ENCODE data around the gene HNRNPCL2. TPM values are rescaled to one million over a fixed set of nuclear protein-coding genes. Genes with fewer than 3 reads are reported as not detected.
"Not testable (repeated sequence)": the region's sequence is repeated elsewhere in the genome, so short reads cannot be mapped to it uniquely, and the experiment has no call there.

HNRNPCL2 gene
- total RNA-seq, result not detected

- H3K4me3 ChIP-seq (replicated peaks in 1 of 3); intact Hi-C loops (cut with DNase I); H3K36me3 ChIP-seq; H3K4me1 ChIP-seq; DNase-seq; H3K9me3 ChIP-seq; H3K27ac ChIP-seq; H3K27me3 ChIP-seq: not testable (repeated sequence)
- 96 to 97% methylated on average over 6 of the region's 6 CpGs for WGBS, 2 donors
These were observed at the start of gene HNRNPCL2 for GRCh38 chr1:13116754-13117153. TSS of gene HNRNPCL2 (minus strand) at chr1:13116854. CDS start at chr1:13116400, 454 bp downstream.

- H3K4me1 ChIP-seq; H3K27ac ChIP-seq; H3K9me3 ChIP-seq; DNase-seq; H3K4me3 ChIP-seq (replicated peaks in 1 of 3); intact Hi-C loops (cut with DNase I); H3K36me3 ChIP-seq; H3K27me3 ChIP-seq: not testable (repeated sequence)
- WGBS, 2 donors, result no CpG with 5 or more reads among the region's 8 CpGs
These were observed 48.9 kb upstream of the HNRNPCL2 start, which contains the start of gene HNRNPCL4 for GRCh38 chr1:13165531-13165930. TSS of gene HNRNPCL4 (minus strand) at chr1:13165631. CDS start at chr1:13165467, 164 bp downstream.

- H3K27me3 ChIP-seq; H3K4me3 ChIP-seq (replicated peaks in 1 of 3); H3K36me3 ChIP-seq; DNase-seq; H3K27ac ChIP-seq; H3K9me3 ChIP-seq; intact Hi-C loops (cut with DNase I); H3K4me1 ChIP-seq: not testable (repeated sequence)
- WGBS, 2 donors, result 80% methylated on average over 1 of the region's 5 CpGs; no CpG with 5 or more reads in 1 of the 2 donors
These were observed 39.3 kb upstream of the HNRNPCL2 start, which contains the start of gene PRAMEF26 for GRCh38 chr1:13155909-13156308. TSS of gene PRAMEF26 (minus strand) at chr1:13156009. CDS start at chr1:13153095, 2,914 bp downstream.

GRCh38 chr1:13070474-13070873, 46.2 kb downstream of the HNRNPCL2 start, which contains the start of gene PRAMEF25:
TSS of gene PRAMEF25 (plus strand) at chr1:13070774. CDS start at chr1:13073694, 2,920 bp downstream.
- H3K4me1 ChIP-seq; H3K4me3 ChIP-seq (replicated peaks in 1 of 3); H3K36me3 ChIP-seq; H3K27me3 ChIP-seq; DNase-seq; H3K27ac ChIP-seq; intact Hi-C loops (cut with DNase I); H3K9me3 ChIP-seq: not testable (repeated sequence)
- WGBS, 2 donors, result no CpG with 5 or more reads among the region's 4 CpGs

Other genes starting within 250 kb of the HNRNPCL2 start
- gene PRAMEF4, start 230.7 kb downstream of the HNRNPCL2 start, total RNA-seq, result not detected
- gene PRAMEF10, start 218.6 kb downstream of the HNRNPCL2 start, total RNA-seq, result not detected
- gene PRAMEF7, start 200.2 kb downstream of the HNRNPCL2 start, total RNA-seq, result not detected
- not detected for gene PRAMEF6, start 169.3 kb downstream of the HNRNPCL2 start, total RNA-seq
- not detected for gene PRAMEF27, start 60.3 kb downstream of the HNRNPCL2 start, total RNA-seq
- not detected for gene HNRNPCL3, start 56.1 kb downstream of the HNRNPCL2 start, total RNA-seq
- not detected for gene PRAMEF25, start 46.1 kb downstream of the HNRNPCL2 start, total RNA-seq
- not detected for gene PRAMEF26, start 39.2 kb upstream of the HNRNPCL2 start, total RNA-seq
- not detected for gene HNRNPCL4, start 48.8 kb upstream of the HNRNPCL2 start, total RNA-seq
- gene PRAMEF9, start 55.0 kb upstream of the HNRNPCL2 start, total RNA-seq, result not detected
- gene PRAMEF13, start 84.6 kb upstream of the HNRNPCL2 start, total RNA-seq, result not detected
- not detected for gene PRAMEF18, start 109.3 kb upstream of the HNRNPCL2 start, total RNA-seq
- not detected for gene PRAMEF5, start 137.3 kb upstream of the HNRNPCL2 start, total RNA-seq
- not detected for gene PRAMEF8, start 168.3 kb upstream of the HNRNPCL2 start, total RNA-seq
- not detected for gene PRAMEF33, start 186.7 kb upstream of the HNRNPCL2 start, total RNA-seq
- not detected for gene PRAMEF15, start 198.7 kb upstream of the HNRNPCL2 start, total RNA-seq
- gene PRAMEF14, start 230.3 kb upstream of the HNRNPCL2 start, total RNA-seq, result not detected